Measurements from ENCODE around the gene GPX3. TPM values are rescaled to one million over a fixed set of nuclear protein-coding genes. Genes with fewer than 3 reads are reported as not detected.
A peak's percentile ranks its signal among the peaks of the same experiment; 100 is the strongest.

The GPX3 gene
- total RNA-seq, 4 donors from 2014 or later: 399 to 695 (median 446) TPM

- TF ChIP-seq, protein P1, sequence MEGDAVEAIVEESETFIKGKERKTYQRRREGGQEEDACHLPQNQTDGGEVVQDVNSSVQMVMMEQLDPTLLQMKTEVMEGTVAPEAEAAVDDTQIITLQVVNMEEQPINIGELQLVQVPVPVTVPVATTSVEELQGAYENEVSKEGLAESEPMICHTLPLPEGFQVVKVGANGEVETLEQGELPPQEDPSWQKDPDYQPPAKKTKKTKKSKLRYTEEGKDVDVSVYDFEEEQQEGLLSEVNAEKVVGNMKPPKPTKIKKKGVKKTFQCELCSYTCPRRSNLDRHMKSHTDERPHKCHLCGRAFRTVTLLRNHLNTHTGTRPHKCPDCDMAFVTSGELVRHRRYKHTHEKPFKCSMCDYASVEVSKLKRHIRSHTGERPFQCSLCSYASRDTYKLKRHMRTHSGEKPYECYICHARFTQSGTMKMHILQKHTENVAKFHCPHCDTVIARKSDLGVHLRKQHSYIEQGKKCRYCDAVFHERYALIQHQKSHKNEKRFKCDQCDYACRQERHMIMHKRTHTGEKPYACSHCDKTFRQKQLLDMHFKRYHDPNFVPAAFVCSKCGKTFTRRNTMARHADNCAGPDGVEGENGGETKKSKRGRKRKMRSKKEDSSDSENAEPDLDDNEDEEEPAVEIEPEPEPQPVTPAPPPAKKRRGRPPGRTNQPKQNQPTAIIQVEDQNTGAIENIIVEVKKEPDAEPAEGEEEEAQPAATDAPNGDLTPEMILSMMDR (IDR thresholded peaks at IDR 0.05): no peak
- TF ChIP-seq POLR2A (IDR thresholded peaks at IDR 0.05): no peak
- intact Hi-C loops (cut with DNase I; ENCODE audit: low total_unique reads): no loop called here
- 83 to 89% methylated on average over 7 of the region's 7 CpGs for WGBS, 2 donors
- no peak for DNase-seq (ENCODE audit: low spot score in 2 of 2)
- no peak overlapping the region for H3K4me3 ChIP-seq (ENCODE audit: low read depth, poor library complexity, severe bottlenecking)
Observed at GRCh38 chr5:151015974-151016587, 4.3 kb upstream of the GPX3 start.

GRCh38 chr5:151016700-151017099 is 3.7 kb upstream of the GPX3 start:
- DNase-seq (ENCODE audit: low spot score in 2 of 2): peak in 1 of 2 donors; percentile 79
- WGBS, 2 donors: 34 to 36% methylated on average over 5 of the region's 5 CpGs
- TF ChIP-seq, protein P1 (IDR thresholded peaks at IDR 0.05): no peak
- TF ChIP-seq POLR2A (IDR thresholded peaks at IDR 0.05): no peak
- no peak overlapping the region for H3K4me3 ChIP-seq (ENCODE audit: low read depth, poor library complexity, severe bottlenecking)
- intact Hi-C loops (cut with DNase I; ENCODE audit: low total_unique reads): no loop called here

DNA sequence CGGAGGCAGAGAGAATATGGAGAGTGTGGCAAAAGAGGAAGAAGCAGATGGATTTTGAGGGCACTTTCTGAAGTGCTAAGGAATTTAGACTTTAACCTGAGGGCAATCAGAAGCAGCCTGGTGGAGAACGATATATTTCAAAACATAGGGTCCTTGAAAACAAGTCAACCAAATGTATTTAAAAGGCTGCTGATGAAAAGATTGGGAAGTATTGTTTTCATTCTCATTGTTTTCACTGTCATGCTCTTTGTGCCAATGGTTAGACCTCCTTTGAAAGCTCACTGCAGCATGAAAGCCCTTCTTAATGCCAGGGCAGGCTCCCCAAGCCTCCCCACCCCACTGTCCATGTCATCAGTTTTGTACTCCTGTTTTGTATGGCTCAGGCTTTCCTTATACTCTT is 2.5 kb upstream of the GPX3 start:
- DNase-seq (ENCODE audit: low spot score in 2 of 2): peak in 1 of 2 donors; percentile 26
- H3K4me3 ChIP-seq (ENCODE audit: low read depth, poor library complexity, severe bottlenecking): no peak overlapping the region
- intact Hi-C loops (cut with DNase I; ENCODE audit: low total_unique reads): no loop called here
- TF ChIP-seq, protein P1 (IDR thresholded peaks at IDR 0.05): no peak
- TF ChIP-seq POLR2A (IDR thresholded peaks at IDR 0.05): no peak
- 94 to 95% methylated on average over 2 of the region's 2 CpGs for whole genome bisulfite sequencing, 2 donors

GRCh38 chr5:151018846-151019245 is 1.5 kb upstream of the GPX3 start:
- DNase-seq (ENCODE audit: low spot score in 2 of 2): peak in 1 of 2 donors; percentile 18
- TF ChIP-seq, protein P1 (IDR thresholded peaks at IDR 0.05): no peak
- no peak overlapping the region for H3K4me3 ChIP-seq (ENCODE audit: low read depth, poor library complexity, severe bottlenecking)
- intact Hi-C loops (cut with DNase I; ENCODE audit: low total_unique reads): no loop called here
- WGBS, 2 donors: 83 to 86% methylated on average over 2 of the region's 2 CpGs

- H3K4me3 ChIP-seq (ENCODE audit: low read depth, poor library complexity, severe bottlenecking): no peak overlapping the region
- 74 to 75% methylated on average over 2 of the region's 2 CpGs for WGBS, 2 donors
- DNase-seq (ENCODE audit: low spot score in 2 of 2): no peak
- TF ChIP-seq POLR2A (IDR thresholded peaks at IDR 0.05): no peak
- intact Hi-C loops (cut with DNase I; ENCODE audit: low total_unique reads): no loop called here
Observed at GRCh38 chr5:151019331-151019730, 1.1 kb upstream of the GPX3 start.

- H3K4me3 ChIP-seq (ENCODE audit: low read depth, poor library complexity, severe bottlenecking): peak overlapping the region; percentile 64
- 56 to 80% methylated on average over 6 of the region's 6 CpGs for WGBS, 2 donors
- DNase-seq (ENCODE audit: low spot score in 2 of 2): no peak
- intact Hi-C loops (cut with DNase I; ENCODE audit: low total_unique reads): no loop called here
- TF ChIP-seq, protein P1 (IDR thresholded peaks at IDR 0.05): no peak
- no peak for TF ChIP-seq POLR2A (IDR thresholded peaks at IDR 0.05)
Observed at GRCh38 chr5:151021746-151022145, 1.4 kb downstream of the GPX3 start.
